A549 (cell line): Measurements from ENCODE around the gene TALDO1. TPM values are rescaled to one million over a fixed set of nuclear protein-coding genes. Genes with fewer than 3 reads are reported as not detected.

Experiments used
- ATAC-seq, 2 experiments: fragments of 200-7000 bp in 1 of 2; fragments of >200 bp in 1 of 2; cut with Nextera tagmentation in 1 of 2; cut with Tn5 transposase in 1 of 2; 3 replicates each; pipeline versions ENCODE4 v1.8.0 to v1.9.1; 2018 to 2020; ENCODE audit warnings: mild to moderate bottlenecking in 1 of 2, moderate library complexity in 1 of 2
- CTCF ChIA-PET: fragments of 300-600 bp; sonication (Branson Sonifier 250); formaldehyde crosslinking; extraction: SDS; loops from one replicate; lab custom pipeline; 2021; ENCODE audit warnings: antibody characterized with exemption, inconsistent platforms; lab: Yijun Ruan, JAX
- POLR2A ChIA-PET: fragments of 350-600 bp; formaldehyde crosslinking; extraction: SDS; loops from one replicate; lab custom pipeline; 2021; ENCODE audit warnings: antibody characterized with exemption, inconsistent platforms; lab: Yijun Ruan, JAX
- DNase-seq, 2 experiments: peaks; one replicate each; pipeline versions ENCODE4 v3.0.0 to v3.0.0-alpha.2; 2011 to 2016; ENCODE audit warnings: low read depth in 1 of 2, low spot score in 1 of 2
- FAIRE-seq: peaks from 2 replicates; lab custom pipeline; 2011; peaks lifted over from hg19 to GRCh38; lab: Jason Lieb, UNC
- H3K27ac ChIP-seq, 2 experiments: fragments of >200 bp; sonication (Bioruptor Twin); formaldehyde crosslinking; 3 replicates each; pipeline ENCODE4 v1.5.1; 2016 to 2017
- H3K4me1 ChIP-seq: fragments of >200 bp; sonication (Bioruptor Twin); formaldehyde crosslinking; 3 replicates; pipeline ENCODE4 v1.6.1; 2016
- H3K4me2 ChIP-seq: fragments of >200 bp; sonication (Bioruptor Twin); formaldehyde crosslinking; 3 replicates; pipeline ENCODE4 v1.6.1; 2016
- H3K4me3 ChIP-seq: fragments of >200 bp; sonication (Bioruptor Twin); formaldehyde crosslinking; 3 replicates; pipeline ENCODE4 v1.5.1; 2016
- H3K9me3 ChIP-seq: fragments of >200 bp; sonication (Bioruptor Twin); formaldehyde crosslinking; 3 replicates; pipeline ENCODE4 v1.6.1; 2016
- CBX2 ChIP-seq: fragments of 200-600 bp; sonication (generic); IDR thresholded peaks from 2 replicates; pipeline ENCODE4 v1.6.1; 2016; ENCODE audit warnings: low read depth, mild to moderate bottlenecking, borderline replicate concordance
- CBX8 ChIP-seq: fragments of 200-600 bp; sonication (generic); IDR thresholded peaks from 2 replicates; pipeline ENCODE4 v1.6.1; 2016
- CHD4 ChIP-seq: fragments of 200-600 bp; sonication (generic); IDR thresholded peaks from 2 replicates; pipeline ENCODE4 v1.6.1; 2016; ENCODE audit warnings: antibody characterized with exemption, mild to moderate bottlenecking, borderline replicate concordance
- EHF ChIP-seq: fragments of 250-450 bp; sonication (Bioruptor Pico); IDR thresholded peaks from 2 replicates; pipeline ENCODE4 v1.5.0; 2020; ENCODE audit warnings: mild to moderate bottlenecking
- EP300 ChIP-seq, 2 experiments: fragments of >200 bp; sonication (Bioruptor Twin); formaldehyde crosslinking; IDR thresholded peaks; 2 replicates in 1 of 2; 3 replicates in 1 of 2; pipeline ENCODE4 v1.6.1; 2016 to 2017
- ESRRA ChIP-seq: fragments of 150-350 bp; IDR thresholded peaks from 2 replicates; pipeline ENCODE4 v1.6.1; 2014; ENCODE audit warnings: mild to moderate bottlenecking, low read length, borderline replicate concordance
- HOXA7 ChIP-seq: fragments of 250-450 bp; sonication (Bioruptor Pico); IDR thresholded peaks from 2 replicates; pipeline ENCODE4 v1.5.0; 2020; ENCODE audit warnings: mild to moderate bottlenecking, moderate library complexity
- KDM1A ChIP-seq: fragments of 200-600 bp; sonication (generic); IDR thresholded peaks from 2 replicates; pipeline ENCODE4 v1.6.1; 2016; ENCODE audit warnings: low read depth, mild to moderate bottlenecking
- NFE2L2 ChIP-seq: fragments of 150-350 bp; conservative IDR thresholded peaks from 2 replicates; pipeline ENCODE4 v1.6.1; 2014; ENCODE audit warnings: low read length
- NR3C1 ChIP-seq: fragments of >200 bp; sonication (Bioruptor Twin); formaldehyde crosslinking; IDR thresholded peaks from 3 replicates; pipeline ENCODE4 v1.6.1; 2017
- RCOR1 ChIP-seq: fragments of 150-350 bp; IDR thresholded peaks from 2 replicates; pipeline ENCODE4 v1.6.1; 2014; ENCODE audit warnings: antibody characterized with exemption, low read length, low read depth
- RNF2 ChIP-seq: fragments of 200-600 bp; sonication (generic); IDR thresholded peaks from 2 replicates; pipeline ENCODE4 v1.6.1; 2016; ENCODE audit warnings: low read depth, mild to moderate bottlenecking, antibody characterized with exemption, moderate library complexity, borderline replicate concordance
- TFCP2L1 ChIP-seq: fragments of 250-450 bp; sonication (Bioruptor Pico); IDR thresholded peaks from 2 replicates; pipeline ENCODE4 v1.5.0; 2021; ENCODE audit warnings: mild to moderate bottlenecking
- WGBS: methylation state at CpG from one replicate; pipeline ENCODE4 v1.1.6; 2017; ENCODE audit errors: missing lambda C conversion rate; 5-methylcytosine and 5-hydroxymethylcytosine counted together
- polyA plus RNA-seq, 4 experiments: library from polyadenylated mRNA; depleted of rRNA in 3 of 4; stranded (reverse); fragments of >200 nt; fragmentation: RNase III in 1 of 4; extraction: RNeasy Plus Mini Kit Qiagen cat#74134 plus additional on column Dnase treatment in 1 of 4; gene quantifications; 2 replicates in 3 of 4; 3 replicates in 1 of 4; pipeline ENCODE4 v1.2.3, GENCODE V29; 2011 to 2017
- TF ChIP-seq, protein P1 (sequence below): IDR thresholded peaks from 2 replicates; pipeline ENCODE4 v1.6.1; 2012; ENCODE audit warnings: low read depth, borderline replicate concordance
- TF ChIP-seq, protein P2 (sequence below): fragments of 250-450 bp; sonication (Bioruptor Pico); IDR thresholded peaks from 2 replicates; pipeline ENCODE4 v1.5.0; 2021; ENCODE audit warnings: mild to moderate bottlenecking, moderate library complexity, borderline replicate concordance
- TF ChIP-seq, protein P3 (sequence below): IDR thresholded peaks from 2 replicates; pipeline ENCODE4 v1.6.1; 2012
- TF ChIP-seq, protein P4 (sequence below): IDR thresholded peaks from 2 replicates; pipeline ENCODE4 v1.6.1; 2012

Gene TALDO1
- polyA plus RNA-seq, 2 of the 4 experiments (the other 2 are of a cell fraction) = 287 to 391 TPM

DNA sequence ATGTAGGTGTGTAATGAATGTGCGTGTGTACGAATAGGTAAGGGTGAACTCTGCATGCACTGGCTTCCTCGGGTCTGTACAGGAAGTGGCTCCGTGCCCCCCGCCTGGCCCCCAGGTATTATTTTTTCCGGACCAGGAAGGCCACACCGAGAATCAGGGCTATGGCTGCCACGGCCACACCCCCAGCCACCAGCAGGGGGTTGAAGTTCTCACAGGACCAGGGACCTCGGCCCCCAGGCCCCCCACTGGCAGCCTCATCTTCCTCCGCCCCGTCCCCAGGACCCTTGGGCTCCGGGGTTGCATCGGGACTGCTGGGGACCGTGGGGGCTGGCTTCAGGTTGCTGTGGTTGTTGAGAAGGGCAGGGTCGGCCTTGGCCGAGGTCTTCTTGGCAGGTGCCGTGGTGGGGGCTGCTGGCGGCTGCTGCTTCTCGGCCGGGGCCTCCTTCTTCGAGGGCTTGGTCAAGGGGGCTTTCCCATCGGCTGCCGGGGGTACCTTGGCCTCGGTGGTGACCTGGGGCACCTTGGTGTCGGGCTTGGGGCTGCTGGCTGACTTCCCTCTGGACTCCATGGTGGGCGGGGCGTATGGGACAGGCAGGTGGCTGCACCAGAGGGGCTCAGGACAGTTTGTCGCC, 40.9 kb downstream of the TALDO1 start:
- Histone ChIP-seq H3K9me3 (no peaks in the 10 kb centered on the region), H3K4me3 (no peak overlapping the region), H3K27ac (no peak overlapping the region), H3K4me1 (peaks cover 23% of the 10 kb centered on the region), H3K4me2 (no peak overlapping the region)
- WGBS = 88% methylated on average over 8 of the region's 28 CpGs
- no peak for TF ChIP-seq TFCP2L1 (CRISPR knock-in tag)
- TF ChIP-seq, protein P1, sequence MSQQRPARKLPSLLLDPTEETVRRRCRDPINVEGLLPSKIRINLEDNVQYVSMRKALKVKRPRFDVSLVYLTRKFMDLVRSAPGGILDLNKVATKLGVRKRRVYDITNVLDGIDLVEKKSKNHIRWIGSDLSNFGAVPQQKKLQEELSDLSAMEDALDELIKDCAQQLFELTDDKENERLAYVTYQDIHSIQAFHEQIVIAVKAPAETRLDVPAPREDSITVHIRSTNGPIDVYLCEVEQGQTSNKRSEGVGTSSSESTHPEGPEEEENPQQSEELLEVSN = no peak
- TF ChIP-seq KDM1A = no peak
- no peak for TF ChIP-seq NR3C1
- TF ChIP-seq EP300 (IDR thresholded peaks at IDR 0.05) = no peak
- TF ChIP-seq CBX2 = no peak
- TF ChIP-seq ESRRA = no peak
- TF ChIP-seq CBX8 = no peak
- no peak for TF ChIP-seq EHF (CRISPR knock-in tag)
- no peak for TF ChIP-seq CHD4
- no peak for TF ChIP-seq NFE2L2
- TF ChIP-seq RNF2 = no peak
- no peak for TF ChIP-seq RCOR1
- TF ChIP-seq, protein P2, sequence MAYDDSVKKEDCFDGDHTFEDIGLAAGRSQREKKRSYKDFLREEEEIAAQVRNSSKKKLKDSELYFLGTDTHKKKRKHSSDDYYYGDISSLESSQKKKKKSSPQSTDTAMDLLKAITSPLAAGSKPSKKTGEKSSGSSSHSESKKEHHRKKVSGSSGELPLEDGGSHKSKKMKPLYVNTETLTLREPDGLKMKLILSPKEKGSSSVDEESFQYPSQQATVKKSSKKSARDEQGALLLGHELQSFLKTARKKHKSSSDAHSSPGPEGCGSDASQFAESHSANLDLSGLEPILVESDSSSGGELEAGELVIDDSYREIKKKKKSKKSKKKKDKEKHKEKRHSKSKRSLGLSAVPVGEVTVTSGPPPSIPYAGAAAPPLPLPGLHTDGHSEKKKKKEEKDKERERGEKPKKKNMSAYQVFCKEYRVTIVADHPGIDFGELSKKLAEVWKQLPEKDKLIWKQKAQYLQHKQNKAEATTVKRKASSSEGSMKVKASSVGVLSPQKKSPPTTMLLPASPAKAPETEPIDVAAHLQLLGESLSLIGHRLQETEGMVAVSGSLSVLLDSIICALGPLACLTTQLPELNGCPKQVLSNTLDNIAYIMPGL (CRISPR knock-in tag) = no peak
- FAIRE-seq (no peak), ATAC-seq (no peak), DNase-seq (no peak)
- POLR2A ChIA-PET = no interaction called here
- CTCF ChIA-PET = interaction anchor here (1.1 kb wide), 1 partner anchor 233 kb away, joined by 3 read pairs; no protein-coding TSS in a partner anchor

DNA sequence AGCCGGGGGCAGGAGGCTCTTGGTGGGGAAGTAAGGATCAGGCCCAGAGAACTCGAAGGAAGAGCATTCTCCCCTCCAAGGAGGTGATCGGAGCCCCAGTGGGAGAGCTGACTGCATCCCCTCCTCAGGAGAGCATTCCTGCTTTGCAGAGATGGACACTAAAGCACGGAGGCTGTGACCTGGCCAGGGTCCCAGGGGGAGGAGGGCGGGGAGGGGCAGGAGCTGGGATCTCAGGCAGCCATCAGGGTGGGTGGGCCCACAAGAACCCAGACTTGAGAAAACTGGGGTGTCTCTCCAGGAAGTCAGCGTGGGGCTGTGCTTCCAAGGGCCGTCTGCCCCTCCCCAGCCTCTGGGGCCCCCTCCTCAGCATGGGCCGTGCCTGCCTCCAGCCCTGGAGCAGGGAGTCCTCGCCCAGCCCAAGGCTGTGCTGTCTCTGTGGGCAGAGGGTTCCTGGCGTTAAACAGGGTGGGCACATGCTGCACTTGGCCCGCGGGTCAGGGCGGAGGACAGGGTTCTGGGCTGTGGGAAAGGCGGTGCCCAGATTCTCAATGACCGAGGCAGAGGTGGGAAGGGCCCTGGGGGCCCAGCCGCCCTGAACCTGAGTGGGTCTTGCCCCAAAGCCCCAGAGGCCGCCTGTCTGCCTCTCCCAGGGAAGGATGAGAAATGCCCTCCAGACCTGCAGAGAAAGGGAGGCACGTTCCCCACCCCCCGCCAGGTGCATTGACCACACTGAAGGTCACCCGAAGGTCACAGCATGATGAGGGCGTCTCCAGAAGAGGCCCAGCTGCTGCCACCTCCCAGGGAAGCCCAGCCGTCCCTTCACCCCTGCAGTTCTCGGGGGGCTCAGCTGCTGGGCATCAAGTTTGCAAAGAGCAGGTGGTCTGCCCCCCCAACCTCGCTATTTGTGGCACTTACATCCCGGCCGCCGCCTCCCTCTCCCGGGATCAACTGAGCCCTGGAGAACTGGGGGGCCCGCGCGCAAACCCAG, 42.0 kb downstream of the TALDO1 start:
- ATAC-seq = no peak
- H3K4me2 ChIP-seq = peak overlapping the region; percentile 77
- POLR2A ChIA-PET = interaction anchor here (1.1 to 2.1 kb wide), 4 partner anchors 10 to 30 kb away, joined by 3 to 9 read pairs (median 4); partner anchors contain the start of gene RPLP2
- no peak for DNase-seq
- TF ChIP-seq, protein P3, sequence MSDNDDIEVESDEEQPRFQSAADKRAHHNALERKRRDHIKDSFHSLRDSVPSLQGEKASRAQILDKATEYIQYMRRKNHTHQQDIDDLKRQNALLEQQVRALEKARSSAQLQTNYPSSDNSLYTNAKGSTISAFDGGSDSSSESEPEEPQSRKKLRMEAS = 0 out of 2 replicates have a peak, but pooled peaks have one; percentile 20
- TF ChIP-seq, protein P4, sequence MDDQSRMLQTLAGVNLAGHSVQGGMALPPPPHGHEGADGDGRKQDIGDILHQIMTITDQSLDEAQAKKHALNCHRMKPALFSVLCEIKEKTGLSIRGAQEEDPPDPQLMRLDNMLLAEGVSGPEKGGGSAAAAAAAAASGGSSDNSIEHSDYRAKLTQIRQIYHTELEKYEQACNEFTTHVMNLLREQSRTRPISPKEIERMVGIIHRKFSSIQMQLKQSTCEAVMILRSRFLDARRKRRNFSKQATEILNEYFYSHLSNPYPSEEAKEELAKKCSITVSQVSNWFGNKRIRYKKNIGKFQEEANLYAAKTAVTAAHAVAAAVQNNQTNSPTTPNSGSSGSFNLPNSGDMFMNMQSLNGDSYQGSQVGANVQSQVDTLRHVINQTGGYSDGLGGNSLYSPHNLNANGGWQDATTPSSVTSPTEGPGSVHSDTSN = peak; percentile 44; the same call in 1 of the 2 replicates
- TF ChIP-seq KDM1A (no peak), ESRRA (peak; percentile 85), HOXA7 (no peak)
- TF ChIP-seq, all 56 proteins: peak for 3
- 60% methylated on average over 22 of the region's 31 CpGs for WGBS
- Histone ChIP-seq H3K4me3 (peak overlapping the region; percentile 37), H3K4me1 (peaks cover 23% of the 10 kb centered on the region), H3K27ac (peak overlapping the region in 1 of 2 experiments; percentile 72; a peak in 3 of 6 replicates), H3K9me3 (no peaks in the 10 kb centered on the region)
- no peak for FAIRE-seq
- CTCF ChIA-PET = interaction anchor here (0.7 to 1.6 kb wide), 4 partner anchors 10 to 19 kb away, joined by 3 to 4 read pairs (median 3); no protein-coding TSS in a partner anchor
